NCI-H748 (cell line): ENCODE measurements around the gene KDM5A.
"Not testable (repeated sequence)": the region's sequence is repeated elsewhere in the genome, so short reads cannot be mapped to it uniquely, and the experiment has no call there.

ENCODE experiments used
- DNase-seq: peaks from one replicate; lab custom pipeline; 2025; ENCODE audit not compliant: unreplicated experiment; lab: John Stamatoyannopoulos, UW

KDM5A gene

GRCh38 chr12:389142-390096, at the start of gene KDM5A:
KDM5A (minus strand) TSS chr12:389320; CDS start chr12:389091, 229 bp downstream.
- no peak for DNase-seq

- not testable (repeated sequence) for DNase-seq
Measured at GRCh38 chr12:435737-436136, 46.6 kb upstream of the KDM5A start.

- no peak for DNase-seq
Measured at GRCh38 chr12:422526-422925, 33.4 kb upstream of the KDM5A start.

GRCh38 chr12:418432-418831, 29.3 kb upstream of the KDM5A start:
- no peak for DNase-seq

GRCh38 chr12:414859-415258, 25.7 kb upstream of the KDM5A start:
- DNase-seq, result no peak

GRCh38 chr12:402029-402389, 12.9 kb upstream of the KDM5A start:
- no peak for DNase-seq

GRCh38 chr12:401235-402028, 12.3 kb upstream of the KDM5A start, which contains the start of gene CCDC77:
CCDC77 (plus strand) TSS chr12:401644; CDS start chr12:409384, 7,740 bp downstream.
- DNase-seq, result no peak

GRCh38 chr12:400828-401227, 11.7 kb upstream of the KDM5A start:
- no peak for DNase-seq

- DNase-seq, result no peak
Measured at GRCh38 chr12:388541-389141, 479 bp downstream of the KDM5A start.

GRCh38 chr12:388012-388411, 1.1 kb downstream of the KDM5A start:
- DNase-seq, result no peak

- no peak for DNase-seq
Measured at GRCh38 chr12:386651-387050, 2.5 kb downstream of the KDM5A start.

- not testable (repeated sequence) for DNase-seq
Measured at GRCh38 chr12:370739-371485, 18.2 kb downstream of the KDM5A start.

- no peak for DNase-seq
Measured at GRCh38 chr12:367972-368371, 21.1 kb downstream of the KDM5A start.

GRCh38 chr12:366820-367219, 22.3 kb downstream of the KDM5A start:
- no peak for DNase-seq

- DNase-seq, result no peak
Measured at GRCh38 chr12:359091-359490, 30.0 kb downstream of the KDM5A start.

- no peak for DNase-seq
Measured at GRCh38 chr12:356276-356988, 32.7 kb downstream of the KDM5A start.

- DNase-seq, result not testable (repeated sequence)
Measured at GRCh38 chr12:351197-351596, 37.9 kb downstream of the KDM5A start.

GRCh38 chr12:349625-350024, 39.5 kb downstream of the KDM5A start:
- not testable (repeated sequence) for DNase-seq

- not testable (repeated sequence) for DNase-seq
Measured at GRCh38 chr12:343036-343435, 46.1 kb downstream of the KDM5A start.

- DNase-seq, result no peak
Measured at GRCh38 chr12:337039-337438, 52.1 kb downstream of the KDM5A start.
